ENCODE measurements around the gene ASB10. TPM values are rescaled to one million over a fixed set of nuclear protein-coding genes. Genes with fewer than 3 reads are reported as not detected.

ASB10 gene, protein sequence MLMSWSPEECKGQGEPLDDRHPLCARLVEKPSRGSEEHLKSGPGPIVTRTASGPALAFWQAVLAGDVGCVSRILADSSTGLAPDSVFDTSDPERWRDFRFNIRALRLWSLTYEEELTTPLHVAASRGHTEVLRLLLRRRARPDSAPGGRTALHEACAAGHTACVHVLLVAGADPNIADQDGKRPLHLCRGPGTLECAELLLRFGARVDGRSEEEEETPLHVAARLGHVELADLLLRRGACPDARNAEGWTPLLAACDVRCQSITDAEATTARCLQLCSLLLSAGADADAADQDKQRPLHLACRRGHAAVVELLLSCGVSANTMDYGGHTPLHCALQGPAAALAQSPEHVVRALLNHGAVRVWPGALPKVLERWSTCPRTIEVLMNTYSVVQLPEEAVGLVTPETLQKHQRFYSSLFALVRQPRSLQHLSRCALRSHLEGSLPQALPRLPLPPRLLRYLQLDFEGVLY
- total RNA-seq, result under 1 TPM in 1 of 2 donors, not detected in 1; 0.39 TPM
- polyA plus RNA-seq (ENCODE audit: insufficient read depth, low read depth, low replicate concordance), result 0.18 TPM
- long read RNA-seq, donor 1, result 0 reads
- long read RNA-seq, donor 2, result 0 reads

GRCh38 chr7:151186640-151187408 is at the start of gene ASB10:
Gene ASB10 (minus strand): TSS chr7:151187250. CDS start chr7:151187130, 120 bp downstream.
- Histone ChIP-seq H3K9me3 (no peaks in the 10 kb centered on the region), H3K4me3 (no peak within 1 kb of the TSS), H3K27me3 (no peaks in the 10 kb centered on the region), H3K36me3 (ENCODE audit: low read depth, missing control alignments) (no peaks in the 10 kb centered on the region), H3K4me1 (no peaks in the 10 kb centered on the region), H3K27ac (no peak within 1 kb of the TSS)
- DNase-seq, result no peak
- WGBS, 2 donors, result 75 to 79% methylated on average over 12 to 22 of the region's 22 CpGs
- TF ChIP-seq, protein P1, sequence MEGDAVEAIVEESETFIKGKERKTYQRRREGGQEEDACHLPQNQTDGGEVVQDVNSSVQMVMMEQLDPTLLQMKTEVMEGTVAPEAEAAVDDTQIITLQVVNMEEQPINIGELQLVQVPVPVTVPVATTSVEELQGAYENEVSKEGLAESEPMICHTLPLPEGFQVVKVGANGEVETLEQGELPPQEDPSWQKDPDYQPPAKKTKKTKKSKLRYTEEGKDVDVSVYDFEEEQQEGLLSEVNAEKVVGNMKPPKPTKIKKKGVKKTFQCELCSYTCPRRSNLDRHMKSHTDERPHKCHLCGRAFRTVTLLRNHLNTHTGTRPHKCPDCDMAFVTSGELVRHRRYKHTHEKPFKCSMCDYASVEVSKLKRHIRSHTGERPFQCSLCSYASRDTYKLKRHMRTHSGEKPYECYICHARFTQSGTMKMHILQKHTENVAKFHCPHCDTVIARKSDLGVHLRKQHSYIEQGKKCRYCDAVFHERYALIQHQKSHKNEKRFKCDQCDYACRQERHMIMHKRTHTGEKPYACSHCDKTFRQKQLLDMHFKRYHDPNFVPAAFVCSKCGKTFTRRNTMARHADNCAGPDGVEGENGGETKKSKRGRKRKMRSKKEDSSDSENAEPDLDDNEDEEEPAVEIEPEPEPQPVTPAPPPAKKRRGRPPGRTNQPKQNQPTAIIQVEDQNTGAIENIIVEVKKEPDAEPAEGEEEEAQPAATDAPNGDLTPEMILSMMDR (IDR thresholded peaks at IDR 0.05), result no peak
- no peak for TF ChIP-seq POLR2A (IDR thresholded peaks at IDR 0.05)
- intact Hi-C loops (cut with DNase I; ENCODE audit: low total_unique reads), result no loop called here

DNA sequence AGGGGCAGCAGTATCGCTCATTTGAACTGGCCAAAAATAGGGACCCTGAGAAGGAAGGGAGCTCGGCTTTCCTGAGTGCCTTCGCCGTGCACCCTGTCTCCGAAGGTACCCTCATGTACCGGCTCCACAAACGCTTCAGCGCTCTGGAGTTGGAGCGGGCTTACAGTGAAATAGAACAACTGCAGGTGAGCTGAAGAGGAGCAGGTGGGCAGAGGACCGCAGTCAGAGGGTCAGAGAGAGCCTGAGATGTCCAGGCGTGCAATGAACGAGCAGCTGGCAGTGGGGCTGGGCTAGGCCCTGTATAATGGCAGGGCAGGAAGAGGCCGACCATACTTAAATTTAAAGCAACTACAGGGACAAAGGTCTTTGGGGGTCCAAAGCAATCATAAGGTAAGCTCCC is 49.4 kb upstream of the ASB10 start:
- Histone ChIP-seq H3K4me3 (no peak overlapping the region), H3K36me3 (ENCODE audit: low read depth, missing control alignments) (no peaks in the 10 kb centered on the region), H3K27me3 (no peaks in the 10 kb centered on the region), H3K4me1 (peaks cover 14% of the 10 kb centered on the region), H3K27ac (no peak overlapping the region), H3K9me3 (no peaks in the 10 kb centered on the region)
- DNase-seq, result no peak
- TF ChIP-seq, protein P1 (IDR thresholded peaks at IDR 0.05), result no peak
- TF ChIP-seq POLR2A (IDR thresholded peaks at IDR 0.05), result no peak
- intact Hi-C loops (cut with DNase I; ENCODE audit: low total_unique reads), result no loop called here
- WGBS, 2 donors, result 81 to 85% methylated on average over 13 of the region's 13 CpGs

- 86 to 90% methylated on average over 17 to 28 of the region's 28 CpGs for WGBS, 2 donors
- no peaks in the 10 kb centered on the region for H3K27me3 ChIP-seq
- intact Hi-C loops (cut with DNase I; ENCODE audit: low total_unique reads), result no loop called here
- peaks cover 15% of the 10 kb centered on the region for H3K4me1 ChIP-seq
- DNase-seq, result no peak
- no peak overlapping the region for H3K4me3 ChIP-seq
- TF ChIP-seq POLR2A (IDR thresholded peaks at IDR 0.05), result no peak
- TF ChIP-seq, protein P1 (IDR thresholded peaks at IDR 0.05), result no peak
- no peaks in the 10 kb centered on the region for H3K9me3 ChIP-seq
- no peak overlapping the region for H3K27ac ChIP-seq
- H3K36me3 ChIP-seq (ENCODE audit: low read depth, missing control alignments), result no peaks in the 10 kb centered on the region
Observed at GRCh38 chr7:151235091-151235787, 48.2 kb upstream of the ASB10 start.

DNA sequence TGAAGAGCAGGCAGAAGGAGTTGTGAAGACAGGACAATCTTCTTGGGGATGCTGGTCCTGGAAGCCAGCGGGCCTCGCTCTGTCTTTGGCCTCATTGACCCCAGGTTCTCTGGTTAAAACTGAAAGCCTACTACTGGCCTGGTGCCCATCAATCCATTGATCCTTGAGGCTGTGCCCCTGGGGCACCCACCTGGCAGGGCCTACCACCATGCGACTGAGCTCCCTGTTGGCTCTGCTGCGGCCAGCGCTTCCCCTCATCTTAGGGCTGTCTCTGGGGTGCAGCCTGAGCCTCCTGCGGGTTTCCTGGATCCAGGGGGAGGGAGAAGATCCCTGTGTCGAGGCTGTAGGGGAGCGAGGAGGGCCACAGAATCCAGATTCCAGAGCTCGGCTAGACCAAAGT is 46.8 kb upstream of the ASB10 start:
- H3K27me3 ChIP-seq, result no peaks in the 10 kb centered on the region
- intact Hi-C loops (cut with DNase I; ENCODE audit: low total_unique reads), result no loop called here
- WGBS, 2 donors, result 52 to 71% methylated on average over 5 to 9 of the region's 9 CpGs
- no peak for DNase-seq
- no peak for TF ChIP-seq POLR2A (IDR thresholded peaks at IDR 0.05)
- TF ChIP-seq, protein P1 (IDR thresholded peaks at IDR 0.05), result no peak
- no peaks in the 10 kb centered on the region for H3K9me3 ChIP-seq
- H3K4me1 ChIP-seq, result peaks cover 15% of the 10 kb centered on the region
- peak overlapping the region in 1 of 2 donors; percentile 99 for H3K4me3 ChIP-seq
- no peaks in the 10 kb centered on the region for H3K36me3 ChIP-seq (ENCODE audit: low read depth, missing control alignments)
- no peak overlapping the region for H3K27ac ChIP-seq
